Thoracic aorta (tissue), 2 donors: ENCODE measurements around the gene SCRN1. TPM values are rescaled to one million over a fixed set of nuclear protein-coding genes. Genes with fewer than 3 reads are reported as not detected.

ENCODE experiments used
- ATAC-seq: fragments of 150-250 bp; one replicate; pipeline ENCODE4 v1.8.0; 2017; ENCODE audit warnings: low read depth; ENCODE audit not compliant: insufficient number of reproducible peaks, low FRiP score
- DNase-seq: peaks from one replicate; pipeline ENCODE4 v3.0.0-alpha.2; 2020; ENCODE audit warnings: low spot score
- H3K27ac ChIP-seq, 2 donors: fragments of 200-600 bp; sonication (generic); 1 replicate in 1 of 2; 2 replicates in 1 of 2; pipeline ENCODE4 v1.5.1; 2016; ENCODE audit warnings: mild to moderate bottlenecking in 2 of 2, moderate library complexity in 2 of 2
- H3K27me3 ChIP-seq: fragments of 200-600 bp; sonication (generic); replicated peaks from 2 replicates; pipeline ENCODE4 v1.6.0; 2016; ENCODE audit warnings: mild to moderate bottlenecking; ENCODE audit not compliant: insufficient read depth
- H3K36me3 ChIP-seq: fragments of 200-600 bp; sonication (generic); one replicate; pipeline ENCODE4 v1.5.1; 2016
- H3K4me1 ChIP-seq, 2 donors: fragments of 200-600 bp; sonication (generic); 1 replicate in 1 of 2; 2 replicates in 1 of 2; pipeline versions ENCODE4 v1.5.1 to v1.6.0; 2016; ENCODE audit warnings: low read depth in 2 of 2, mild to moderate bottlenecking in 1 of 2; ENCODE audit not compliant: control insufficient read depth in 1 of 2
- H3K4me3 ChIP-seq: fragments of 200-600 bp; sonication (generic); 2 replicates; pipeline ENCODE4 v1.5.1; 2016; ENCODE audit warnings: mild to moderate bottlenecking
- H3K9me3 ChIP-seq: fragments of 200-600 bp; sonication (generic); 2 replicates; pipeline ENCODE4 v1.5.1; 2016
- CTCF ChIP-seq: fragments of 200-600 bp; sonication (generic); IDR thresholded peaks from one replicate; pipeline ENCODE4 v1.5.1; 2019; ENCODE audit warnings: antibody characterized with exemption
- total RNA-seq, 2 donors: library from RNA; depleted of rRNA; stranded (reverse); fragments of >200 nt; gene quantifications; one replicate each; pipeline versions ENCODE4 v1.1.0 to v1.2.3, GENCODE V29; 2016

The SCRN1 gene
- total RNA-seq, 2 donors from 2014 or later, result 58.1 to 75.3 TPM

- H3K4me1 ChIP-seq, result peaks cover 0 to 1% of the 10 kb centered on the region in 2 donors
- no peaks in the 10 kb centered on the region for H3K36me3 ChIP-seq
- no peak overlapping the region for H3K27ac ChIP-seq
- ATAC-seq (no peak), DNase-seq (no peak)
- no peaks in the 10 kb centered on the region for H3K9me3 ChIP-seq
- no peaks in the 10 kb centered on the region for H3K27me3 ChIP-seq
- no peak overlapping the region for H3K4me3 ChIP-seq
- TF ChIP-seq CTCF, result no peak
Observed at GRCh38 chr7:29971566-29972314, 17.9 kb downstream of the SCRN1 start.

- Histone ChIP-seq H3K36me3 (no peaks in the 10 kb centered on the region), H3K4me3 (no peak overlapping the region), H3K27ac (no peak overlapping the region), H3K4me1 (peaks cover 2 to 17% of the 10 kb centered on the region in 2 donors), H3K27me3 (no peaks in the 10 kb centered on the region), H3K9me3 (no peaks in the 10 kb centered on the region)
- DNase-seq, result no peak
- no peak for TF ChIP-seq CTCF
- no peak for ATAC-seq
Observed at GRCh38 chr7:29970158-29970557, 19.4 kb downstream of the SCRN1 start.

- Histone ChIP-seq H3K36me3 (no peaks in the 10 kb centered on the region), H3K27ac (no peak overlapping the region), H3K4me3 (no peak overlapping the region), H3K4me1 (peaks cover 4 to 20% of the 10 kb centered on the region in 2 donors), H3K9me3 (no peaks in the 10 kb centered on the region), H3K27me3 (no peaks in the 10 kb centered on the region)
- ATAC-seq (no peak), DNase-seq (no peak)
- no peak for TF ChIP-seq CTCF
Observed at GRCh38 chr7:29969738-29970137, 19.9 kb downstream of the SCRN1 start.

- Histone ChIP-seq H3K36me3 (no peaks in the 10 kb centered on the region), H3K4me3 (no peak overlapping the region), H3K27me3 (no peaks in the 10 kb centered on the region), H3K4me1 (peaks cover 4 to 20% of the 10 kb centered on the region in 2 donors), H3K27ac (no peak overlapping the region), H3K9me3 (no peaks in the 10 kb centered on the region)
- no peak for TF ChIP-seq CTCF
- no peak for DNase-seq
- no peak for ATAC-seq
Observed at GRCh38 chr7:29968683-29969395, 20.8 kb downstream of the SCRN1 start.

- ATAC-seq, result no peak
- TF ChIP-seq CTCF, result no peak
- H3K27me3 ChIP-seq, result no peaks in the 10 kb centered on the region
- DNase-seq, result no peak
- H3K4me1 ChIP-seq, result peaks cover 4 to 20% of the 10 kb centered on the region in 2 donors
- peak overlapping the region in 1 of 2 donors; percentile 8 for H3K27ac ChIP-seq
- no peaks in the 10 kb centered on the region for H3K9me3 ChIP-seq
- H3K36me3 ChIP-seq, result no peaks in the 10 kb centered on the region
- H3K4me3 ChIP-seq, result no peak overlapping the region
Observed at GRCh38 chr7:29965030-29965429, 24.6 kb downstream of the SCRN1 start.
